Omental fat pad (tissue), 4 donors: Measurements from ENCODE around the gene VIPR2. TPM values are rescaled to one million over a fixed set of nuclear protein-coding genes. Genes with fewer than 3 reads are reported as not detected.

Source experiments
- ATAC-seq: fragments of 150-250 bp; one replicate; pipeline ENCODE4 v1.9.1; 2016; ENCODE audit warnings: mild to moderate bottlenecking, moderate library complexity; ENCODE audit not compliant: low FRiP score
- DNase-seq: peaks from one replicate; pipeline ENCODE4 v3.0.0-alpha.2; 2019; ENCODE audit warnings: low spot score
- total RNA-seq, 4 donors: library from RNA; depleted of rRNA; stranded (reverse); fragments of >200 nt; gene quantifications; one replicate each; pipeline ENCODE4 v1.1.0, GENCODE V29; 2016
- TF ChIP-seq, protein P1 (sequence below), 3 donors: fragments of 450-650 bp; IDR thresholded peaks; one replicate each; pipeline ENCODE4 v1.5.1; 2016 to 2017; ENCODE audit warnings: antibody characterized with exemption in 3 of 3, mild to moderate bottlenecking in 3 of 3, moderate library complexity in 2 of 3

Gene VIPR2
- total RNA-seq, 4 donors from 2014 or later: 3.6 to 71.0 (median 24.6) TPM

DNA sequence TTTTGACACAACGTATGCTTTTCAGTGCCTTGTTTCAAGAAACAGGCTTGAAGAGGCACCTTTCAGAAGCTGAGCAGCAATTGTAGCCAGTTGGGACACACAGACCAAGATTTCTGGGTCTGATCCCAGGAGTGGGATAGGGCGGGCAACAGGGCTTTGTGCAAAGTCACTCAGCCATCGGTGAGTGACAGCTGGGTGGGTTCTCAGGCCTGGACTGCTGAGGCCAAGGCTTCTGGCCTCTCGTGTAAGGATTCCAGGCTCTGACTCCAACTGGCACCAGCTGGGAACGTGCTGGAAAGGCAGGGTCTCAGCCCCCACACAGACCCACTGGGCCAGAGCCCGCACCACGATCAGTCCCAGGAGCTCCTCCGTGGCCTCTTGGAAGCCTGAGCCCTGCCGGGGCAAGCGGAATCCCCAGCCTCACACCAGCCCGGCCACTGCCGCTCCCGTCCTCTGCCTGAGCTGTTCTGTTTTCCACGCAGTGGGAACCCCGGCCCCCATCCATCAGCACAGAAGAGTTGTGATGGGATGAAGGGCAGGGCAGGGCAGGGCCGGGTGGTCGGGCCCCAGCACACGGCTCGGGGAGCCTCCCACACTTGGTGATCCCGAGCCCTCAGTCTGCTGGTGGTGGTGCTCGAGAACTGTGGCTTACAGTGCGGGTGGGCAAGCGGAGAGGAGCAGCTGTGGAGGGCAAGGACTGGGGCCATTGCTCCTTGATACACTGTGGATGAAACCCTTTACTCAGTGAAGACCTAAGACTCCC is 46.8 kb downstream of the VIPR2 start:
- ATAC-seq (no peak), DNase-seq (no peak)
- TF ChIP-seq, protein P1, sequence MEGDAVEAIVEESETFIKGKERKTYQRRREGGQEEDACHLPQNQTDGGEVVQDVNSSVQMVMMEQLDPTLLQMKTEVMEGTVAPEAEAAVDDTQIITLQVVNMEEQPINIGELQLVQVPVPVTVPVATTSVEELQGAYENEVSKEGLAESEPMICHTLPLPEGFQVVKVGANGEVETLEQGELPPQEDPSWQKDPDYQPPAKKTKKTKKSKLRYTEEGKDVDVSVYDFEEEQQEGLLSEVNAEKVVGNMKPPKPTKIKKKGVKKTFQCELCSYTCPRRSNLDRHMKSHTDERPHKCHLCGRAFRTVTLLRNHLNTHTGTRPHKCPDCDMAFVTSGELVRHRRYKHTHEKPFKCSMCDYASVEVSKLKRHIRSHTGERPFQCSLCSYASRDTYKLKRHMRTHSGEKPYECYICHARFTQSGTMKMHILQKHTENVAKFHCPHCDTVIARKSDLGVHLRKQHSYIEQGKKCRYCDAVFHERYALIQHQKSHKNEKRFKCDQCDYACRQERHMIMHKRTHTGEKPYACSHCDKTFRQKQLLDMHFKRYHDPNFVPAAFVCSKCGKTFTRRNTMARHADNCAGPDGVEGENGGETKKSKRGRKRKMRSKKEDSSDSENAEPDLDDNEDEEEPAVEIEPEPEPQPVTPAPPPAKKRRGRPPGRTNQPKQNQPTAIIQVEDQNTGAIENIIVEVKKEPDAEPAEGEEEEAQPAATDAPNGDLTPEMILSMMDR (IDR thresholded peaks at IDR 0.05): no peak

DNA sequence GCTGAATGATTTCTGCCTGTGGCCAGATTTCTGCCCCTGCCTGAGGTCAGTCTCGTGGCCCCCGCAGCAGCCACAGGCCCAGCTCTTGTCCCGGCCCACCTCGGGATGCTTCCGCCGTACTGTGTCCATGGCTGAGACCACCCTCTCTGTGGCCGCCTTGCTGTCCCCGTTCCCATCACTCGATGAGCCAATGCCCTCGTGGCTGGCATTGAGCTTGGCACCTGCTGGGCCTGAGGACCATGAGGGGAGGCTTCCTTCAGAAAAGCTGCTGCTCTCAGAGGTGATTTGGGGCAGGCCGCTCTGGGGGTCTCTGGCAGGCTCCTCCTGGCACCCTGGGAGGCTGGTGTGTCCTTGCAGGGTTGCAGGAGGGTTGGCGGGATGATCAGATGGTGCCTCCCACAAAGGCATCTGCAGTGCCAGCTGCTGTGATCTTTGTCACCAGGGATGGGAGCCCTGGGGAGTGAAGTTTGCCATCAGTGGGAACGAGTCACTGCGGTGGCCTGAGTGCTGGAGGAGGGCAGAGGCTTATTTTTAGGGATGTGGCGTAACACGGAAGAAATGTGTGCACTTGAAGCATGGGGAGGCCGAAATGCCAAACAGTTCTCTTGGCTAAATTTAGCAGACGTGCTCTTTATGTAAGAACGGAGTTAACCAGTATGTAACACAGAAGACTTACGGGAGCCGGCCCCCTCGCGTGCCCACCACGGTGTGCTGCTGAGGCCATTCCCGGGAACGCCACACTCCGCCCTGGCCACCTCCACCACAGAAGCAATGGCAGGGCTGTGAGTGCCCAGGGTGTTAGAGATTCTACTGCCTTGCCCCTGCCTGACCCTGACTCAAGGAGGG is 47.7 kb downstream of the VIPR2 start:
- ATAC-seq (no peak), DNase-seq (no peak)
- TF ChIP-seq, protein P1 (IDR thresholded peaks at IDR 0.05): no peak

DNA sequence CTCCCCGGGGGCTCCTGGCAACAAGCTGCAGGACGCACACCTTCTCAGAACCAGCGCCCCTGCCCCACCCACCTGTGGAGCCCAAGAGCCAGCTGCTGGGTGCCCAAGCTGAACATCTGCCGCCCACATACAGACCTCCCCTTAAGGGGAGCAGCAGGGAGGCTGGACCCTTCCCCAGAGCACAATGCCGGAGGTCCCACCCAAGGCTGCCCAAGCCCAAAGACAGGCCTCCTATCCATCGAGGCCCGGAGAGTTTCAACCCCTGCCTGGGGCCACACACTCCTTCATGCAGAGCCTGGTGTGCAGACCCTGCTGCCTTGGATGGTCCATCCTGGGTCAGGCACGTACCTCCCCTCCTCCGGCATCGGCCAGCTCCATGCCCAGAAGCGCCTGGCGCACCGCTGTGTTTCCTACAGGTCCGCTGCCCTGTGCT is 48.7 kb downstream of the VIPR2 start:
- ATAC-seq: no peak
- no peak for DNase-seq

DNA sequence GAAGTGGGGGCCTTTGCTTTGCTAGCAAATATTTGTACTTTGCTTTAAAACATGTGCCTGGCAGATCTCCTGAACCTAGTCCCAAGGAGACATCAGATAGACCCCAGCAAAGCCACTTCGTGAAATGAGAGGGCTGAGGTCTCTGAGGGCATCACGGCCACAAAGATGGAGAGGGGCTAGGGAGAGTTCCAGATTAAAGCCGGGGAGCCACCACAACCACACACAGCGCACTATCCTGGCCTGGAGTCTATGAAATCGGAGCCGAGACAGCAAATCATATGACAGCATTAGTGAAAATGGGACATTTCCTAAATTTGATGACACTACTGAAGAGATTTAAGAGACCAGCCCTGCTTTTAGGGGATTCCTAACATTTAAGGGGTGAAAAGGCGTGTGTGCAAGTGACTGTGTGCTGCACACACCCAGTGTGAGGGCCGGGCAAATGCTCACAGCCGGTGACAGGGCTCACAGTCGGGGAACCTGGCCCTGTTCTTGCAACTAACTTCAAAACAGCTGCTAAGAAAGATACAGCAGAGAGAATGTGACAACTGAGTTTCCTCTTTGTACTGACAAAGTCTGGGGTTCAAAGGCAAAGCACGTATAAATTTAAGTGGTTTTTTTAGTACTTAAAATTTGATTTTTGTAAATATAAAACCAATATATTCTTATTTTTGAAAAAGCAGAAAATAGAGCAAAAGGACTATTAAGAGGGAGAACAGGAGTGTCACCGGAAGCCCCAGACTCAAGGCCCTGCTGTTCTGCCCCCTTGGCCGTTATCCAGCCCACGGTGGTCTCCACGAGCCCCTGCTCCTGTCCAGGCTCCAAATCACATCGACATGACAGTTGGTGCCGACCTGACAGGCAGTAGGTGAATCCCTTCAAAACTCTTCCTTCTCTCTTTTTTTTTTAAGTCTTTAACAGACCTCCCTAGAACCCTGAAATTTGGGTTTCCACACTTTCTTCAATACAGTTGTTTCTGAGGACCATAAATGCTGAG is 49.5 kb downstream of the VIPR2 start:
- no peak for ATAC-seq
- TF ChIP-seq, protein P1 (IDR thresholded peaks at IDR 0.05): no peak
- DNase-seq: no peak

More for the DNA sequence above, 48.7 kb downstream of the VIPR2 start:
- TF ChIP-seq, protein P1 (IDR thresholded peaks at IDR 0.05): no peak

DNA sequence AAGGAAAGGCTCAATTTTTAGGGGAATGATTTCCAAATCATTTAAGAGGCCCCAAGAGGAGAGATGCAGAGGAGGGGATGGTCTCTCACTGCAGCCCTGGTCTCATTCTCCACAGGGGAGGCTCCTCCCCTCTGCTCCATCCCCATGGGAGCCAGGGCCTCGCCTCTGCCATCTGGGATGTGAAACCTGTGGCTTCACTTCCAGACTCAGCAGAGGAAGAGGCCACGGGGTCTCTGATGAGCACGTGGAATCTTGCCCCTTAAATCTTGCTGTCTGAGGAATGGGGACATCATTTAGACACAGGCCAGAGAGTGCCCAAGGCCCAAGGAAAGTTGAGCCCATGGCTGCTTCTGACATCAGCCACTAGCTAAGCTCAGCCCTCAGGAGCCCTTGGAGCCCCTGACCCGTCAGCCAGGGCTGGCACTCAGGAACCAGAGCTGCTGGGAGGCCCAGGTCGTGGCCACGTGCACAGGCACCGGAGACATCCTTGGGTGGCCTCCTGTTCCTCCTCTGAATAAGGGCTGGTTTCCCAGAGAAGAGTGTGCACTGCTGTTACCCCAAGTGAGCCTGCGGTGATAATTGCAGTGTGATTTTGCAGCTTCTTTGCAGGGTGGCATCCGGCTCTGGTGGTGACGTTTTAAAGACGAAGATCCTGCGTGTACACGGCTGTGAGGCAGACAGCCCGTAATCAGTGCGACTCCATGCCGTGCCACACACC is 50.5 kb downstream of the VIPR2 start:
- ATAC-seq (no peak), DNase-seq (no peak)
- TF ChIP-seq, protein P1 (IDR thresholded peaks at IDR 0.05): no peak
